Measurements from ENCODE around the gene OVCA2. TPM values are rescaled to one million over a fixed set of nuclear protein-coding genes. Genes with fewer than 3 reads are reported as not detected.
A peak's percentile ranks its signal among the peaks of the same experiment; 100 is the strongest.

OVCA2 gene
- total RNA-seq (2014; rRNA removed; shearing (Covaris generic)): 14.1 and 17.2 TPM in 2 replicates

DNA sequence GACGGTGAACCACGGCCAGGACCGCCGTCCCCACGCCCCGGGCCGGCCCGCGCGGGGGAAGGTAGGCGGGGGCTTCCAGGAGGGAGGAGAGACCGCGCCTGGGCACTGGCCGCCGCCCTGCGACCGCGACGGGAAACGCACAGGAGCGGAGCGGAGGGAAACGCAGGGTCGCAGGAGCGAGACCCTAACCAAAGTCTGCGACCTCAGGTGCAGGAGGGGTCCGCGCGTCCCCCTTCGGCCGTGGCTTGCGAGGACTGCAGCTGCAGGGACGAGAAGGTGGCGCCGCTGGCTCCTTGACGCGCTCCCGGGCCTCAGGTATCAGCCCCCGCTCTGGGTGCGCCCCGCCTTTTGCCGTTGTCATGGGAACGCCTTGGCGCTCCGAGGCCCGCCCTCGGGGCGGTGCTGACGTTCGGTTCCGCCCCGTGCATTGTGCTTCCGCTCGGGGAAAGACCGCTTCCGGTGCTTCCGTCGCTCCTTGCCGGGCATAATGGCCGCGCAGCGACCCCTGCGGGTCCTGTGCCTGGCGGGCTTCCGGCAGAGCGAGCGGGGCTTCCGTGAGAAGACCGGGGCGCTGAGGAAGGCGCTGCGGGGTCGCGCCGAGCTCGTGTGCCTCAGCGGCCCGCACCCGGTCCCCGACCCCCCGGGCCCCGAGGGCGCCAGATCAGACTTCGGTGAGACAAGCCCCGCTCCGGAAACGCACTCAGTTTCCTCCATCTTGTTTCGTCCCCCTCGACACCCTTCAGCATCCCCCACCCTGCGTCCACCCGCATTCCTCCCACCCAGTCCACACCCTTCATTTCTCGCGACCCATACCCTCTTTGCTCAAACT is at the start of gene OVCA2:
Gene OVCA2 (plus strand): TSS at position 462 of the 829 bp plus-strand sequence. CDS start 26 bp downstream, at position 488.
- Histone ChIP-seq H3K9me3 (replicated peaks) (no peaks in the 10 kb centered on the region), H3K27ac (peak within 1 kb of the TSS; percentile 61), H3K36me3 (no peaks in the 10 kb centered on the region), H3K4me1 (peaks cover 3% of the 10 kb centered on the region; the same call in 1 of the 2 replicates), H3K27me3 (no peaks in the 10 kb centered on the region), H3K4me3 (peak within 1 kb of the TSS; percentile 65)
- peak; percentile 91 to 93 for DNase-seq

DNA sequence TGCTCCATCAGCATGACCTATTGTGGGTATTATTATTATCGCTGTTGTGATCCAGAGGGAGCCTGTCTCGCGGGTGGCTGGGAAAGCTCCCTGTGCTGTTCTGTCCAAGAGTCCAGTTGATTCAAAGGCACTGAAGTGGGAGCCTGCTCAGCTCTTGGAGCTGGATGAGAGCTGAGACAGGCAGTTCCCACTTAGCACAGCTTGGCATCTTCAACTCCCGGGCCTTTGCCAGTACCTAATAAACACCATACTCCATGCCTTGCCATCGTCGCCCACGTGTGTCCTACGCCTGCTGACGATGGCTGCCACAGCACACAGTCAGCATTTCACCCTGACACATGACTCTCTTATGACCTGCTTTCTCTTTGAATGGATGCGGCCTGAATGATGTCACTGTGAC is 49.3 kb upstream of the OVCA2 start:
- no peak for DNase-seq

DNA sequence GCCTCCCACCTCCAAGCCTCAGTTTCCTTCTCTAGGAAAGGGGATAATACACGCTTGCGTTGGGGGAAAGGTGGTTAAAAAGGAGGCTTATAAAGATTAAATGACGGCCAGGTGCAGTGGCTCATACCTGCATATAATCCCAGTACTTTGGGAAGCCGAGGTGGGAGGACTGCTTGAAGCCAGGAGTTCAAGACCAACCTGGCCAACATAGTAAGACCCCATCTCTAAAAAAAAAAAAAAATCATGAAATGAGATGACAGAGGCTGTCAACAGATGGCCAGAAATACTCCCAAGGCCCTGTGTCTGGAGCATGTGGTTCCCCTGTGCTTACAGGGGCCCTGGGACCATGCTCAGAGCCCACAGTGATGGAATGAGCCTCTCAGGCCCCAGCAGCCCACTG is 47.1 kb upstream of the OVCA2 start:
- no peak for DNase-seq
- H3K4me3 ChIP-seq: no peak overlapping the region
- H3K4me1 ChIP-seq: peaks cover 5% of the 10 kb centered on the region
- no peaks in the 10 kb centered on the region; the same call in 1 of the 2 replicates for H3K27me3 ChIP-seq
- H3K36me3 ChIP-seq: no peaks in the 10 kb centered on the region
- H3K27ac ChIP-seq: no peak overlapping the region
- H3K9me3 ChIP-seq (replicated peaks): no peaks in the 10 kb centered on the region

More for the DNA sequence above, 49.3 kb upstream of the OVCA2 start:
- H3K27ac ChIP-seq: no peak overlapping the region
- H3K9me3 ChIP-seq (replicated peaks): no peaks in the 10 kb centered on the region
- no peaks in the 10 kb centered on the region for H3K36me3 ChIP-seq
- no peaks in the 10 kb centered on the region; the same call in 1 of the 2 replicates for H3K27me3 ChIP-seq
- H3K4me1 ChIP-seq: no peaks in the 10 kb centered on the region
- no peak overlapping the region for H3K4me3 ChIP-seq

GRCh38 chr17:1995321-1995892 is 46.4 kb upstream of the OVCA2 start:
- H3K27ac ChIP-seq: no peak overlapping the region
- H3K36me3 ChIP-seq: no peaks in the 10 kb centered on the region
- no peaks in the 10 kb centered on the region for H3K9me3 ChIP-seq (replicated peaks)
- H3K27me3 ChIP-seq: no peaks in the 10 kb centered on the region; the same call in 1 of the 2 replicates
- no peak for DNase-seq
- H3K4me3 ChIP-seq: no peak overlapping the region
- peaks cover 10% of the 10 kb centered on the region for H3K4me1 ChIP-seq

DNA sequence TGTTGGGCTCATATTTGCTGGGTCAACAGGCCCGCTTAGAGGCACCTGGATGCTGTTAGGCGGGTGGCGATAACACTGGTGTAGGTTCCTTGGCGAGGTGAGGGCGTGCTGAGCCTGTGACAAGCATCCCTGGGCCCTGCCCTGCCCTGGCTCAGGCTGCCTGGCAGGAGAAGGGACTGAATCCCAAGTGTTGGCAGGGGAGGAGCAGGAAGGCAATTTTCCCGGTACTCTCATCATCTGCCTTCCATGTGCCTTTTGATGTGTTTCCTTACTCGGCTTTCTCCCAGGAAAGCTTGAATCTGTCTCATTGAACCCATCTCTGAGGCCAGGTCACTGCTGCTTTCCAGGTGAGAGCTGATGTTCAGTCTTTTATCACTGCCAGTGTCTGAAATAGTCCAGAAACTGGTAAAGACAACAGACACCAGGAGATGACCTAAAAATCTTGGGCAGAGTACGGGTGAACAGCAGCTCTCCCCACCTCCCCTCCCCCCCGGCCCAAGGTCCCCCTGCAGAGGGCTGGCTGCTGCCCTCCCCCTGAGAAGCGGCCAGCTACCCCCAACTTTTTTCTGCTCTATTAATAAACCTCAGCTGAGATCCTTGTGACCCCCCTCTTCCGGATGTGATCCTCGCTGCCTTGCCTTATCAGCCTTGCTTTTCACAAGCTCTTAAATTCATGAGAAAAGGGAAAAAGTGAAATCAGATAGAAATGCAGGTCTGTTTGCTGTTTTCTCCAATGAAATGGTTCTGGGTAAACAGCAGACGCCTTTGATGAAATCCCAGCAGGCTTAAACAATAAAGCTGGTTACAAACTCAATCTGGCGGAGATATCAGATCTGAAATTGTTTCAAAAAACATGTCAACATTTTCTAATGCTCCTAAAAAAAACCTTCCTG is 45.7 kb upstream of the OVCA2 start:
- H3K27me3 ChIP-seq: no peaks in the 10 kb centered on the region; the same call in 1 of the 2 replicates
- peaks cover 10% of the 10 kb centered on the region for H3K4me1 ChIP-seq
- no peaks in the 10 kb centered on the region for H3K36me3 ChIP-seq
- no peak for DNase-seq
- H3K4me3 ChIP-seq: no peak overlapping the region
- H3K9me3 ChIP-seq (replicated peaks): no peaks in the 10 kb centered on the region
- H3K27ac ChIP-seq: no peak overlapping the region

GRCh38 chr17:1996800-1997288 is 45.0 kb upstream of the OVCA2 start:
- peaks cover 10% of the 10 kb centered on the region for H3K4me1 ChIP-seq
- no peaks in the 10 kb centered on the region for H3K36me3 ChIP-seq
- no peak overlapping the region for H3K27ac ChIP-seq
- no peaks in the 10 kb centered on the region; the same call in 1 of the 2 replicates for H3K27me3 ChIP-seq
- no peaks in the 10 kb centered on the region for H3K9me3 ChIP-seq (replicated peaks)
- H3K4me3 ChIP-seq: no peak overlapping the region
- DNase-seq: no peak

GRCh38 chr17:1997289-1997926 is 44.4 kb upstream of the OVCA2 start:
- Histone ChIP-seq H3K36me3 (no peaks in the 10 kb centered on the region), H3K27ac (no peak overlapping the region), H3K9me3 (replicated peaks) (no peaks in the 10 kb centered on the region), H3K4me1 (peaks cover 10% of the 10 kb centered on the region), H3K4me3 (no peak overlapping the region), H3K27me3 (no peaks in the 10 kb centered on the region; the same call in 1 of the 2 replicates)
- no peak for DNase-seq

GRCh38 chr17:1997927-1998742 is 43.7 kb upstream of the OVCA2 start:
- Histone ChIP-seq H3K27ac (no peak overlapping the region), H3K36me3 (no peaks in the 10 kb centered on the region), H3K27me3 (no peaks in the 10 kb centered on the region; the same call in 1 of the 2 replicates), H3K4me3 (no peak overlapping the region), H3K4me1 (peaks cover 10% of the 10 kb centered on the region), H3K9me3 (replicated peaks) (no peaks in the 10 kb centered on the region)
- DNase-seq: no peak

DNA sequence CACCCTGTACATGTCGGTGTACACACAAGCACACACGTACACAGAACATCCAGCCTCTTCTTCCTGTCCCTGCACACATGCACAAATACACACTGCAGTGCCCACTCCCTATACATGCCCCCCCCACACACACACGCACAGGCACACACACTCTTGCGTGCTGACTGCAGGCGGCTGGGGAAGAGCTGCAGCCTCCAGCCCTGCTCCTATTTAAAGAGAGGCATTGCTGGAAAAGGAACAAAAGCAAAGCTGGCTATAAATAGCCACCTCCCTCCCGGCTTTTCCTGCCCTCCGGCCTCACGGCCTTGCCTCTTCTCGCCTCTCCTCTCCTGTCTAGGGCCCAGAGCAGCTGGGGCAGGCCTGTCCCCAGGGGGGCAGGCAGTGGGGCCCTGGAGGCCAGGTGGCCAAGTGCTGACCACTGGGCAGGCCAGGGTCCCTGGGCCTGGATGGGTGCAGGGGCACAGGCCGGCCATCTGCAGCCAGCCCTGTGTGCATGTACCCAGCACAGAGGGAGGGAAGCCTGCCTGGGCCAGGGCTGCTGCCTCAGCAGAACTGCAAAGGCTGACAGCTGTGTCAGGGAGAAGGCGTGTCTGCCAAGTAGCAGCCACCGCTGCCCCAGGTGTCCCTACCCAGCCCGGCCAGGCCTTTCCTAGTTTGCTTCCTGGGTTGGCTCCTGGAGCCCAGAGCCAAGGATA is 42.1 kb upstream of the OVCA2 start:
- H3K27ac ChIP-seq: no peak overlapping the region
- peak overlapping the region; percentile 19 for H3K4me3 ChIP-seq
- no peaks in the 10 kb centered on the region for H3K36me3 ChIP-seq
- peak; percentile 55 to 63 for DNase-seq
- no peaks in the 10 kb centered on the region; the same call in 1 of the 2 replicates for H3K27me3 ChIP-seq
- no peaks in the 10 kb centered on the region for H3K9me3 ChIP-seq (replicated peaks)
- peaks cover 10% of the 10 kb centered on the region for H3K4me1 ChIP-seq

DNA sequence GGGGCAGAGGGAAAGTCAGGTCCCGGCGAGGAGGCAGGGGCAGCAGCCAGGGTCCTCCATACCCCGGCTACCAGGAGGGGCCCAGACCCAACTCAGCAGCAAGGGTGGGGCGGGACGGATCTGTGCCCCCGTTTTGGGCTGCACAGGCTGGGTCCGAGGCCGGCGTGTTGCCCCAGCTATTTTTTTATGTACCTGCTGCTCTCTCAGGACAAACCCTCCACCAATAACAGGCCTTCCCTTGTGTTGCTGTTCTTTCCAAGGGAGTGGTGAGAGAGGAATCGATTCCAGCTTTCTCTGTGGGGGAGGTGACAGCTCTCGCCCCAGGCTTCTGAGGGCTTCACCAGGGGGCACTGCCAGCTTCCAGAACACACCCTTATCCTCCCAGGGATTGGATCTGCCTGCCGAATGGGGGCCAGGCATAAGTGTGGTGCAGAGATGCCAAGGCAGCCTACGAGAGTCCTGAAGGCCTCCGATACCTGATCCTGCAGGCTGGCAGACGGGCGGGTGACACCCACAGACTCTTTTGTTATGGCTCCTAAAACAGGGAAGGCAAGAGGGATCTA is 39.0 kb upstream of the OVCA2 start:
- no peaks in the 10 kb centered on the region for H3K36me3 ChIP-seq
- no peak overlapping the region for H3K4me3 ChIP-seq
- H3K27ac ChIP-seq: no peak overlapping the region
- no peak for DNase-seq
- peaks cover 10% of the 10 kb centered on the region for H3K4me1 ChIP-seq
- H3K27me3 ChIP-seq: no peaks in the 10 kb centered on the region
- H3K9me3 ChIP-seq (replicated peaks): no peaks in the 10 kb centered on the region

DNA sequence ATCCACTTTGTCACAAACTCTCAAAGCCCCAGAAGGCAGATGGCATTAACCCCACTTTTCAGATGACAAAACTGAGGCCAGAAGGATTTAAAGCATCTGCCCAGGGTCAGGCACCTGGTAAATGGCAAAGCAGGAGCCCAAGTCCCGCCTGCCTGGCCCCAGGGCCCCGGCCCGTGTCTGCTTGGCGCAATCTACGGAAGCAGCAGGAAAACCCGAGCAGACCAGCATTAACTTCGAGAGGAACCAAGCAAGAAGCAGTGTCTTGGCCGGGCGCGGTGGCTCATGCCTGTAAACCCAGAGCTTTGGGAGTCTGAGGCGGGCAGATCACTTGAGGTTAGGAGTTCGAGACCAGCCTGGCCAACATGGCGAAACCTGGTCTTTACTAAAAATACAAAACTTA is 38.3 kb upstream of the OVCA2 start:
- Histone ChIP-seq H3K4me1 (peaks cover 10% of the 10 kb centered on the region), H3K27ac (no peak overlapping the region), H3K36me3 (no peaks in the 10 kb centered on the region), H3K27me3 (no peaks in the 10 kb centered on the region), H3K9me3 (replicated peaks) (no peaks in the 10 kb centered on the region), H3K4me3 (no peak overlapping the region)
- no peak for DNase-seq

GRCh38 chr17:2004435-2004952 is 37.3 kb upstream of the OVCA2 start:
- Histone ChIP-seq H3K27me3 (no peaks in the 10 kb centered on the region), H3K27ac (no peak overlapping the region), H3K4me3 (no peak overlapping the region), H3K36me3 (no peaks in the 10 kb centered on the region), H3K9me3 (replicated peaks) (no peaks in the 10 kb centered on the region), H3K4me1 (peaks cover 8% of the 10 kb centered on the region)
- no peak for DNase-seq
